Measurements from ENCODE around the gene PTGIR.

The PTGIR gene

GRCh38 chr19:46586294-46586693, 38.6 kb downstream of the PTGIR start:
- no peak for TF ChIP-seq CTCF (IDR thresholded peaks at IDR 0.05)

- TF ChIP-seq CTCF (IDR thresholded peaks at IDR 0.05): no peak
These were observed 39.4 kb downstream of the PTGIR start for GRCh38 chr19:46585539-46585938.

- no peak for TF ChIP-seq CTCF (IDR thresholded peaks at IDR 0.05)
These were observed 44.6 kb downstream of the PTGIR start for GRCh38 chr19:46580247-46580646.

GRCh38 chr19:46579361-46579879, 45.5 kb downstream of the PTGIR start:
- TF ChIP-seq CTCF (IDR thresholded peaks at IDR 0.05): no peak; the same call in 1 of the 2 replicates

GRCh38 chr19:46578450-46578849, 46.4 kb downstream of the PTGIR start:
- no peak for TF ChIP-seq CTCF (IDR thresholded peaks at IDR 0.05)

- no peak for TF ChIP-seq CTCF (IDR thresholded peaks at IDR 0.05)
These were observed 50.4 kb downstream of the PTGIR start for GRCh38 chr19:46574533-46574932.

GRCh38 chr19:46573679-46574498, 51.0 kb downstream of the PTGIR start:
- TF ChIP-seq CTCF (IDR thresholded peaks at IDR 0.05): no peak

Measured in LNCAP (cell line).